Activated naive CD4-positive, alpha-beta T cell treated with anti-CD3 and anti-CD28 coated beads, Interleukin-2, amount 50 U/mL, for 16 hours (primary cell): Measurements from ENCODE around the gene SPG7.
"Not testable (repeated sequence)": the region's sequence is repeated elsewhere in the genome, so short reads cannot be mapped to it uniquely, and the experiment has no call there.

Experiments used
- DNase-seq: peaks from one replicate; pipeline ENCODE4 v3.0.0-alpha.2; 2020

SPG7 gene

DNA sequence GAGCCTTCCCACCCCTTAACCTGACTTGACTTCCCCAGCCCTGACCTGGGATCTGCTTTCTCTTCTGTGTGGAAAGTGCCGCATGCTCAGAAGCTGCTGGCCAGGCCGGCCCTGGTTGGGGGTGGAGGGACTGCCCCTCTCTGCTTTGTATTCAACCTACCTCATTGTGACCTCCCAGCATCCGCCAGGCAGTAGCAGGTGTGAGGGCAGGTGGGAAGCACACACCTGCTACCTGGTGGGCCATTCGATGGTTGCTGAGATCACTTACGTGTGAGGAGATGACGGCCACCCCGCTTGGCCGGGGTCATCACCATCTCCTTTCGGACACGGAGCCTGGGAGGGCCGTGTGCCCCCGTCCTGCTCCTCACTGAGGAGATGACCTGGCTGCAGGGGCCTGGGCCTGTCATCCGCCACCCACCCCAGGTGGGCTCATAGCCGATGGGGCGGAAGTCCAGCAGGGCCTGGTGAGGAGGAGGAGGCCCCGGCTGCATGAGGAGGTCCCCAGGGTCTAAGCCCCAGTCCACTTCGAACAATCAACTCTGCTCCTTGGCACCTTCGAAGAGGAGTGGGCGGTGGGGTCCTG lies 74.5 kb downstream of the SPG7 start:
- DNase-seq, result no peak

DNA sequence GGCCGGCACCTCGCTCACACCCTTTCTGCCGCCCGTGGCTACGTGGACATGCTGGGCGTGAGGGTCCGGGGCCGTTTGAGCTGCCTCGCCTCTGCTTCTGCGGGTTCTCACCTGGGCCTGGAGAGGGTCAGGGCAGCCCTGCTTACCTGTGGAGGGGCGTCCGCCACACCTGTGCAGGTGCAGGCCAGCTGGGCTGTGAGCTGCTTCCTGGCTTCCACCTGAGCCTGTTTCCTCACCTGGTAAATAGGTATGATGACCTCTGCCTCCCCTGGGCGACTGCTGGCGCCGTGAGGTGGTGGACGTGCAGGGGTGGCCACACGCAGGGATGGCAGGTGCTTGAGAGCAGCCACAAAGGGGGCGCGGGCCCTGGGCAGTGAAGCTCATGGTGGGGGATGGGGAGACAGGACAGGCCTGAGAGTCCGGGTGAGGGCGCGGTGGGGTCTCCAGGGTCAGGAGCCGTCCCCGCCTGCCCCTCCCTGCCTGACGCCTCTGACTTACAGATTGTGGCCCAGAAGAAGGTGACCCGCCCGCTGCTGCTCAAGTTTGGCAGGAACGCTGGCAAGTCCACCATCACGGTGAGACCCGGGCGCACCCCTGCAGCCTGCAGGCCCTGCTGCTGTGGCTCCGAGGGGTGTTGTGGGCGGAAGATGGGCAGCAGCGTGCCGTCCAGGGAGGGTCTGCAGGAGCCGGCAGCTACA lies 75.1 kb downstream of the SPG7 start:
- no peak for DNase-seq

DNA sequence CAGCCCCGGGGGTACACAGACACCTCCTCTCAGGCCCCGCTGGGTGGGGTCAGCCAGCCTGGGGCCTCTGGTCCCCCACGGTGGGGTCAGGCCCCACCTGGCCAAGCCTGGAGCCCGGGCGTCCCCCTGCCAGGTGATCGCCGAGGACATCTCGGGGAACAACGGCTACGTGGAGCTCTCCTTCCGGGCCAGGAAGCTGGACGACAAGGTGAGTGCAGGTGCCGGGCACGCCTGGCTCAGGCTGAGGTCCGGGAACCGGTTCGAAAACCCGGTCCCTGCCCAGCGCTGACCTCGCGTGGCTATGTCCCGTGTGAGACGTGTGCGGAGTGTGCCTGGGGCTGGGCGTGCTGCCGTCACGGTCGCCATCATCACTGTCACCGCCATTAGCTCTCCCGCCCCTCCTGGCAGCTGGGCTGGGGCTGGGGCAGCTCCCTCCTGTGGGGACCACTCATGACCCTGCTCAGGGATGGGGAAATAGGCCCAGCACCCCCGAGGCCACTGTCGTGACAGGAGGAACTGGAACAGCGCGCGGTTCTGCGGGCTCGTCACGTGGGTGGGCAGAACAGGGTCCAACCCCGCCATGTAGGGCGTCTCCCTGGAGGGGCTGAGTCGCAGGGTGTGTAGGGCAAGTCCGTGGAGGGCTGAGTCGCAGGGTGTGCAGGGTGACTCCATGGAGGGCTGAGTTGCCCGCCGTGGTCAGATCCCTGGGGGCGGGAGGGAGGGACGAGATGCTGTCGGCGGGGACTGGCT lies 75.9 kb downstream of the SPG7 start:
- DNase-seq, result no peak

DNA sequence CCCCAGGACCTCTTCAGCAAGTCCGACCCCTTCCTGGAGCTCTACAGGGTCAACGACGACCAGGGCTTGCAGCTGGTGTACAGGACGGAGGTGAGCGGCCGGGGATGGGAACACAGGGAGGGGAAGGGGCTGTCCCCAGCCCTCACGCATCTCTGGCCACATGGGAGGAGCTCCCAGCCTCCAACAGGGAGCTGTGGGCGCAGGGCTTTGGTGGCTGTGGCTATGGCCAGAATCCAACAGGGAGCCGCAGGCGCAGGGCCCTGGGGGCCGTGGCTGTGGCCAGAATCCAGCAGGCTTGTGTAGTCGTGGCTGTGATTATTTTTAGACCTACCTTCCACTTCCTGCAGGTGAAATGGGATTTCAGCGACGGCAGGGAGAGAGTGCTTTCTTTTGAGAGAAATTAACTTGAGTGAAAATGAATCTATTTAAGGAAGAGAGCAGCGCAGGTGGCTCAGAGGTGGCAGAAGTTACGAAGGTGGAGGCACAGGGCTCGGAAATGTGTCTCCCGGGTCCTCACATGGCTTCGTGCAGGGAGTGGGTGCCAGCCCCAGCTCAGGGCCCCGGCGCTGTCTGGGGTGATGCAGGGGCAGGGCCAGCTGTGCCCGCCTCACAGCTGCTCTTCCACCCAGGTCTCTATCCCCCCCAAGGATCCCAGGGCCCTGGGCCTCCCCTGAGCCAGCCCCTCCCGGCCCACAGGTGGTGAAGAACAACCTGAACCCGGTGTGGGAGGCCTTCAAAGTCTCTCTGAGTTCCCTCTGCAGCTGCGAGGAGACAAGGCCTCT lies 76.8 kb downstream of the SPG7 start:
- DNase-seq, result no peak

DNA sequence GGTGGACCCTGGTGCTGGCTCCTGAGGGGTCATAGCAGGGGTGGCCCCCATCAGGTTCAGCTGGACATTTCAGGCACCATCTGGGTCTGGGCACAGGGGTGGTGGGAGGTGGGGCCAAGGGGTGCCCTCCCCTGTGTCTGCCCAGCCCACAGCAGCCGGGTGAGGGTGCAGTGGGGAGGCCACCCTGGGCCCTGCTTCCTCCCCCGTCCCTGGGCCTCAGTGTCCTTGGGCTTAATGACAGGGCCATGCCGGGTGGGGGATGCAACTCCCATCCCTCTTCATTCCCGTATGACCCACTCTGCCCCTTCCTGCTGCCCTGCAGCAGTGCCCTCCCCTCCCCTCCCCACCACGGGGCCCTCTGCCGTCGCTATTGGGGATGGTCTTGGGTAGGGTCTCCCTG lies 78.0 kb downstream of the SPG7 start:
- DNase-seq, result no peak

DNA sequence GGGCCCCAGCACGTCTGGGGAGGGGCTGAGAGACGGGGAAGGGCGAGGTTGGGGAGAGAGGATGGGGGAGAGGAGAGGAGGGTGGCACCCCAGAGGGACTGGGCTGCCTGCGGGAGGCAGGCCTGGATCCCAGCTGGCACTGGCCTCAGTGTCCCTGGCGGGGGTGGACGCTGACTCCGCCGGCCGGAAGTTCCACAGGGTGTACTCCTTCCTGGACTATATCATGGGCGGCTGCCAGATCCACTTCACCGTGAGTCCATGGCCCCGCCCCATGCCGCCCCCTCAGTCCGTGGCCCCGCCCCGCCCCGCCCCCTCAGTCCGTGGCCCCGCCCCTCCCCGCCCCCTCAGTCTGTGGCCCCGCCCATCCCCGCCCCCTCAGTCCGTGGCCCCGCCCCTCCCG lies 78.7 kb downstream of the SPG7 start:
- DNase-seq, result no peak

DNA sequence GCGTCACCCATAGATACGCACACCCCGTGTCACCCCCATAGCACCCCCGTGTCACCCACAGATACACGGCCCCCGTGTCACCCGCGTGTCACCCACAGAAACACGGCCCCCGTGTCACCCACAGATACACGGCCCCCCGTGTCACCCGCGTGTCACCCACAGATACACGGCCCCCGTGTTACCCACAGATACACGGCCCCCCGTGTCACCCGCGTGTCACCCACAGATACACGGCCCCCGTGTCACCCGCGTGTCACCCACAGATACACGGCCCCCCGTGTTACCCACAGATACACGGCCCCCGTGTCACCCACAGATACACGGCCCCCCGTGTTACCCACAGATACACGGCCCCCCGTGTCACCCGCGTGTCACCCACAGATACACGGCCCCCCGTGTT lies 79.5 kb downstream of the SPG7 start:
- not testable (repeated sequence) for DNase-seq

DNA sequence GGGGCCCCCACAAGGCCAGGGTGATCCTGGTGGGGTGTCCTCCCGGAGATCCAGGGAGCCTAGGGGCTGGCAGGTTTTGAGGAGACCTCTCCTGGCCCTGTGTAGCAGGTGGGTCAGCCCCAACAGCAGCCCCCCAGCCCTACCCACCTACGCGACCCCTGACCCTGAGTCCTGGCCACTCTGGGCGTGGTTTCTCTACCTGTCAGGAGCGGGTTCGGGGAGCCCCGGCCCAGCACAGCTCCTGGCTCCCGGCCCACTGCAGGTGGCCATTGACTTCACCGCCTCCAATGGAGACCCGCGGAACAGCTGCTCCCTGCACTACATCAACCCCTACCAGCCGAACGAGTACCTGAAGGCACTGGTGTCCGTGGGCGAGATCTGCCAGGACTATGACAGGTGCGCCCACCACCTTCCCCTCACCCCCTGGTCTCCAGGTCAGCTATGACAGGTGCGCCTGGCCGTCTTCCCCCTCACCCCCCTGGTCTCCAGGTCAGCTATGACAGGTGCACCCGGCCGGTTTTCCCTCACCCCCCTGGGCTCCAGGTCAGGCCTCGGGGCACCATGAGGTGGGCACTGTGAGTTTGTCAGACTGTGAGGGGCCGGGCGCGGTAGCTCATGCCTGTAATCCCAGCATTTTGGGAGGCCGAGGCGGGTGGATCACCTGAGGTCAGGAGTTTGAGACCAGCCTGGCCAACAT lies 80.4 kb downstream of the SPG7 start:
- DNase-seq, result no peak

DNA sequence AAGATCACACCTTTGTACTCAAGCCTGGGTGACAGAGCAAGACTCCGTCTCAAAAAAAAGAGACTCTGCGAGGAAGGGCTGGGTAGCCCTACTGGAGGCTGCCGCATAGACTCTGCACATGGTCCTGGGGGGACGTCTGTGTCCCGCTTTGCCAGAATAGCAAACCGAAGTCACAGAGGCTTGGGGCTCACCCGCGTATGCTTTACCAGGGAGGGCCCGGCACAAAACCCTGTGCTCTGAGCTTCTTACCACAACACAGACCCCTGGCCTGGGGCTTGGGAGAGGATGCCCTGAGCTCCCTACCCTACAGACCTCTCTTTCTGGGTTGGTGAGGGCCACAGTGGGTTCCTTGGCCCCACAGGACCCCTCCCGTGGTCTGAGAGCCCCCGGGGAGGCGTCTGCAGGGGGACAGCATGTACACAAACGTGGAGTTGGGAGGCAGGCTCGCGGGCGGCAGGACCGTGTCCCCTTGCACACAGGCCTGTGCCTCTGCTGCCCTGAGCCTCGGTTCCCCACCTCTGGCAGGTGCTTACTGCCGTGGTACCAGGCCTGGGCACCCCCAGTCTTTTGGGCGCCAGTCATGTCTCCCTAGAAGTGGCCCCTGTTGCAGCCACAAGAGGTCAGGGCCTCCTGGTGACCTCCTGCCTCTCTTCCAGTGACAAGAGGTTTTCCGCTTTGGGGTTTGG lies 81.2 kb downstream of the SPG7 start:
- no peak for DNase-seq

DNA sequence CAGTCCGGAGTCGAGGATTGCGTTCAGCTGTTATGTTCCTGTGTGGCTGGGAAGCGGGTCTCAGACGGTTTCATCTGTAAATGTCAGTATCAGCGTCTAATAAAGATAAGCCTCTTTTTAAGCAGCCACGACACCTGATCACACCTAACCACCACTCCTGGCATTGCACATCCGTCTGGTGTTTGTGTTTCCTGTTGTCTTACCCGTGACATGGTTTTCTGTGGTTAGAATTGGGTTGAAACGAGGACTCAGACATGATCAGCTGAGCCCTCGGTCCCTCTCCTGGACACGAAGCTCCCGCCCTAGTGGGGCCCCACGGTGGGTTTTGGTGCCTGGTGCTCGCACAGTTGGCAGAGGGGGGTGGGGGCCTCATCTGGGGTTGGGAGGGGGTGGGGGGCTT lies 85.6 kb downstream of the SPG7 start:
- DNase-seq, result no peak

DNA sequence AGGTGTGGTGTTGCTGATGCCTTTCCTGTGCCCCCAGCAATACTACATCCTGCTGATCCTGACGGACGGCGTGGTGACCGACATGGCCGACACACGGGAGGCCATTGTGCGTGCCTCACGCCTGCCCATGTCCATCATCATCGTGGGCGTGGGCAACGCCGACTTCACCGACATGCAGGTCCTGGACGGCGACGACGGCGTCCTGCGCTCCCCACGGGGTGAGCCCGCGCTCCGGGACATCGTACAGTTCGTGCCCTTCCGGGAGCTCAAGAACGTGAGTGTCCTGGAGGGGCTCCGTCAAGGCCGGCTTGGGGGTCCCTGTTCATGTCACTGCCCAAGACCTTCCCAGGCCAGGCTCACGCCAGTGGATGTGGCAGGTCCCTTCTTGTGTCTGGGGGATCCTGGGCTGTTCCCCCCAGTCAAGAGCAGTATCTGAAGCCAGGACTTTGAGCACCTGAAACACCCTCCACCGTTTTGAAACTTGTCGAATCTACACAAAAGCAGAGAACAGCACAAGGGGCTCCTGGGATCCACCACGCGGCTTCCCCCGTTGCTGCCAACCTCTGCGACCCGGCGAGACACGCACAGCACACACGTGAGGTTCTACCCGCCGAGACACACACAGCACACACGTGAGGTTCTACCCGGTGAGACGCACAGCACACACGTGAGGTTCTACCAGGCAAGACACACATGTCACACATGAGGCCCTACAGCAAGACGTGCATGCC lies 87.3 kb downstream of the SPG7 start:
- no peak for DNase-seq

DNA sequence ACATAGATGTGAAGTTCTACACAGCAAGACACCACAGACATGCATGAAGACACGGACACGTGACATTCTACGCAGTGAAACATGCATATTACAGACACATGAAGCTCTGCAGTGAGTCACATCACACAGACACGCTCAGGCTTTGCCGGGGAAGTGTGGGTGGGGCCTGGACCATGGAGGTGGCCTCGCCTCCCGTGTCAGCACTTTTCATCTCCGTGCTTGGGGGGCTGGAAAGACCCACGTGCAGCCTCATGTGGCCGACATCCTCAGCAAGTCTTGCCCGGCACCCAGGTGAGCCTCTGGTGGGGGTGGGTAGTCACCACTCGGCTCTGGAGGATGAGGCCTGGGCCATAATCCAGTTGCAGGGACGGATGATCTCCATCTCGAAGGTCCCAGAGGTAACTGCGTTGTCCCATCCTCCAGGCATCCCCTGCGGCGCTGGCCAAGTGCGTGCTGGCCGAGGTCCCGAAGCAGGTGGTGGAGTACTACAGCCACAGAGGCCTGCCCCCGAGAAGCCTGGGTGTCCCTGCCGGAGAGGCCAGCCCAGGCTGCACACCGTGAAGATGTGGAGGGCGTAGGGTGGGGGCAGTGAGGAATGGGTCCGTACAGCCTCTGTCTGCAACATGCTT lies 88.0 kb downstream of the SPG7 start:
- no peak for DNase-seq

DNA sequence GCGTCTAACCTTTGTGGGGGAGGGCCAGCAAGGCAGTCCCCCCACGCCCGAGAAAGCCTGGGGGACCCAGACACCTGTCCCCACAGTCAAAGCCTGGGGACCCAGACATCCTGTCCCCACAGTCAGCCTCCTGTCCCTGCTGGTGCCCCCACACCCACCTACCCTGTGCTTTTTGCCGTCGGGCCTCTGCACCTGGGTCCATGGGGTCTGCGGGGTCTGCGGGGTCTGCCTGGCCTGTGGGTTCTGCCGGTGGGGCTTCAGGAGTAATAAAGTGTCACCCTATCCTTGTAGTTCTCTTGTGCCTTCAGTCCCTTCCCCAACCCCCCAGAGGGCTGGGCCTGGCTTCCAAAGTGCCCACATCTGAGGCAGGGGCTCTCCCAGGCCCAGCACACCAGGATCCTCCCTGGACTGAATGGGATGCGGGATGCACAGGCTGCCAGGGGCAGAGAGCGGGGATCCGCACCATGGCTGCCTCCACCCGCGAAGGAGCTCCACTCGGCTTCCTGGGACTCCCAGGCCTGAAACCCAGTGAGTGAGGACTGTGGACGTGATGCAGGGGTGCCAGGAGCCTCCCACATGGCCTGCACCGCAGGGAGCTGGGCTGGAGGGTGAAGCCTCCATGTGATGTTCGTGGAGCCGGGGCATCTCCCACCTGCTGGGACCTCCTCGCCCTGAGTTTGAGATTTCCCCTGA lies 88.9 kb downstream of the SPG7 start:
- no peak for DNase-seq

DNA sequence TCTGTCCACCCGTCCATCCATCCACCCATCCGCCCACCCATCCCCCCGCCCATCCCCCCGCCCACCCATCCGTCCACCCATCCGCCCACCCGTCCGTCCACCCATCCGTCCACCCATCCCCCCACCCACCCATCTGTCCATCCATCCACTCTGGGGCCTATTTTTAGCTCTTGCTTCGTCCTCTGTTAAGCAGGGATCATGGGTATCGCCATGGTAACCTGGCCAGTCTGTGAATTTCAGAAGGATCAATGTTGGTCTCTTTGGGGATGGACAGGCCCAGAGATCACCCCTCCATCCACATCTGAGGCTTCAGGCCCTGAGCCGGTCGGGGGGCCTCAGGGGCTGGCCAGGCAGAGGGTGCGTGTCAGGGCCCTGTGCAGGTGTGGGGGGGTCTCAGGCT lies 90.0 kb downstream of the SPG7 start:
- no peak for DNase-seq

DNA sequence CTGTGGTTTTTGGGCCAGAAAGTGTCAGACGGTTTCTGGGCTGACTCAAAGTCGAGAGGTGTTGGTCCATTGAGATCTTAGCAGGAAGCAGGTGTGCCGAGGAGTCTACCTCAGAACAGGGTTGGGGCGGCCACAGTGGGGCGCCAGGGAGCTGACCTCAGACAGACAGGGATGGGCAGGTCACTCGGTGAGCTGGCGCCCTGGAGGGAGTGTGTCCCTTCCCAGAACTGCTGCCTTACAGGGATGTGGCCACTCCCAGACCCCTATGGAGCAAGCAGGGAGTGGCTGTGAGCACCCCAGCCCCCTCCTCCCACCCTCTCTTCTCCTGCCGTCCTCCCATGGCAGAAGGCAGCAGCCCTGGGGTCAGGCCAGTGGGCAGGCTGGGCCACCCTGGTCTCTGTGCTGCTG lies 91.3 kb downstream of the SPG7 start:
- peak; percentile 35 for DNase-seq

DNA sequence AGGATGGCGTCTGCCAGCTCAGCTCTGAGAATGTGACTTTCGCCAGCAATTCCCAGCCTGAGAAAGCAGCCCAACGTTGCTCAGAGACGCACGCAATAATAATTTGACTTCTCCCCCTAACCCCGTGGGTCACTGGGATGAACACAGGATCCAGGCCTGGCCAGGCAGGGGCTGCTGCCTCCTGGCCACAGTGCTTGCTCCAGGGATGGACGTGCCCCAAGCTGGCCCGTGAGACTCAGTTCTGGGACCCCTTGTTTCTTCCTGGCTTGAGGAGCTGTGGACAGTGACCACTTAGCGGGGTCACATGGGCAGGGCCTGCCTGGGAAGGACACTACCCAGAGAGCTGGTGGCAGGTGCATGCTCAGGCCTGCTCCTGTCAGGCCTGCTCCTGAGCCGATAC lies 91.7 kb downstream of the SPG7 start:
- DNase-seq, result no peak

DNA sequence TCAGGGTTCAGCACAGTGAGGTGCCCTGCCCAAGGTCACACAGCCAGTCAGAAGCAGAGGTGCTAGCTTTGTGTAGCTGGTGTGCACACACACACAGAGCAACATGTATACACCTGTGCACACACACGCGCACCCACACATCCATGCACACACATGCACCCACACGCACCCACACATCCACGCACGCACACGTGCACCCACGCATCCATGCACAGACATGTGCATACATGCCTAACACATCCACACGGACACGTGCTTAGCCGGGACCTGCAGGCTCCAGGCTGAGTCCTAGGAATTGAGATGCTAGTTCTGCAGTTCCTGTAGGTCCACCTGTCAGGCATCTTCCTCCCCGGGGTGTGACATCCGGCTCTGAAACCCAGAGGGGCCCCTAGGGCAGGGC lies 92.2 kb downstream of the SPG7 start:
- no peak for DNase-seq

DNA sequence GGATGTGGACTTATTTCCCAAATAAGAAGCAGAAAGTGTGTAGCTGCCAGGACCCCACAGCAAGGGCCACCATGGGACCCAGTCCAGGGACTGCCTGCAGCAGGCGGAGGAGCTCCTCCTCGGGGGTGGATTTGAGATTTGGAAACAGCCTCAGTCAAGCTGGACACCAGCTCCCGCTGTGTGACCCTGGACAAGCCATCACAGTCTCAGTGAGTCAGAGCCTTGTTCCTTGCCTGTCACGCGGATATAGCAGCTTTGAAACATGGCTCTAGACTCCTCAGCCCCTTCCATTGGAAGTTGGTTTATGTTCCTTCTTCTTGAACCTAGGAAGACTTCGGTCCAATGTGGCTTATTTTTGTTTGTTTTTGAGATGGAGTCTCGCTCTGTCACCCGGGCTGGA lies 92.8 kb downstream of the SPG7 start:
- DNase-seq, result no peak

DNA sequence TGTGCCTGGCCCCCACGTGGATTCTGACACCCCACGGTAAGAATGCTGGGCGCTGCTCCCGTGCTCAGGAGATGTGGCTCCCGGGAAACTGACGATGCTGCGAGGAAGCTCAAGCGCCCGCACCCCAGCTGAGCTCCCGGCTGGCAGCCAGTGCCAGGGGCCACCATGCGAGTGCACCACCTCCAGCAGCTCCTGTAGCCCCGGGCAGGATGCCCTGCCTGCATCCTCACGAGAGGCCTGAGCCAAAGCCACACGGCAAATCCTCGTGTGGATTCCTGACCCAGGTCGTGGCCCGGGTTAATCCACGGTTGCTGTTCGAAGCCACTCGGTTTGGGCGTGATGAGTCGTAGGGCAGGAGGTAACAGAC lies 93.7 kb downstream of the SPG7 start:
- DNase-seq, result no peak

DNA sequence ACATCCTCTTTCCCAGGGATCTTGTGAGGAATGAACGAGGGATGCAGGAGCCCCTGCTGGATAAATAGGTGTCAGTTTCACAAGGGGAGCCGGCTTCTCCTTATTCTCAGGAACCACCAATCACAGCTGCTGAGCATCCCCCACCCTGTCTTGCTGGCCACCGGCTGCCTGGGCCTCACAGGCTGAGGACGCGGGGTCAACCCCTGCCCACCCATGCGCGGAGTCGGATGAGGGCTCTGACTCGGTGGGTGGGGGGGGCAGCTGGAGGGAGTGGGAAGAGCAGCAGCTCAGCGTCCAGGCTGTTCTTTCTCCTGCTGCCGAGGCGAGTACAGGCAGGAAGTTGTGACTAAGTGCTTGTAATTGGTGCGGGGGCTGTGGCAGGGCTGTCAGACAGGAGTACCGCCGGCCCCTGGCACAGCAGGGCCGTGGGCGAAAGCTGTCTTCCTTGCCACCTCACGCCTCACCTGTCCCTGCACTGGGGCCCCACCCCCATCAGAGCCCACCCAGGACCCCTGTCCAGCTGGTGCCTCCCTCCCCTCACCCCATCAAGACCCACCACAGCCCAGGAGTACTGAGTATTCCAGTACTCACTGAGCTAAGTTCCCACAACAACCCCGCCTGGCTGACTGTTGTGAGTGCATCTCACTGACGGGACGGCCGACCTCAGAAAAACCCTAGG lies 94.2 kb downstream of the SPG7 start:
- peak; percentile 72 for DNase-seq
